ENCODE measurements around the gene VEGFA.

The VEGFA gene

GRCh38 chr6:43774776-43775534, 4.9 kb downstream of the VEGFA start:
- DNase-seq (ENCODE audit: extremely low read depth, low read depth): peak; percentile 41
- peak; percentile 90 for TF ChIP-seq CTCF (IDR thresholded peaks at IDR 0.05; ENCODE audit: low read depth, low read length)

GRCh38 chr6:43775535-43775885, 5.5 kb downstream of the VEGFA start:
- no peak for DNase-seq (ENCODE audit: extremely low read depth, low read depth)

GRCh38 chr6:43776115-43776798, 6.2 kb downstream of the VEGFA start:
- DNase-seq (ENCODE audit: extremely low read depth, low read depth): no peak
- no peak for TF ChIP-seq CTCF (IDR thresholded peaks at IDR 0.05; ENCODE audit: low read depth, low read length)

More at GRCh38 chr6:43775535-43775885, 5.5 kb downstream of the VEGFA start:
- no peak for TF ChIP-seq CTCF (IDR thresholded peaks at IDR 0.05; ENCODE audit: low read depth, low read length)

- TF ChIP-seq CTCF (IDR thresholded peaks at IDR 0.05; ENCODE audit: low read depth, low read length): no peak
- DNase-seq (ENCODE audit: extremely low read depth, low read depth): no peak
Measured at GRCh38 chr6:43776799-43777776, 7.1 kb downstream of the VEGFA start.

- no peak for TF ChIP-seq CTCF (IDR thresholded peaks at IDR 0.05; ENCODE audit: low read depth, low read length)
- no peak for DNase-seq (ENCODE audit: extremely low read depth, low read depth)
Measured at GRCh38 chr6:43778131-43778855, 8.3 kb downstream of the VEGFA start.

GRCh38 chr6:43778976-43779851, 9.2 kb downstream of the VEGFA start:
- no peak for DNase-seq (ENCODE audit: extremely low read depth, low read depth)
- TF ChIP-seq CTCF (IDR thresholded peaks at IDR 0.05; ENCODE audit: low read depth, low read length): no peak

All from AG09319 (cell line).